NCI-H446 treated with DMSO at 0.1 percent for 48 hours (cell line): Measurements from ENCODE around the gene C2CD4C.
"Not testable (repeated sequence)": the region's sequence is repeated elsewhere in the genome, so short reads cannot be mapped to it uniquely, and the experiment has no call there.

Source experiments
- DNase-seq: peaks from one replicate; lab custom pipeline; 2025; lab: John Stamatoyannopoulos, UW

The C2CD4C gene

DNA sequence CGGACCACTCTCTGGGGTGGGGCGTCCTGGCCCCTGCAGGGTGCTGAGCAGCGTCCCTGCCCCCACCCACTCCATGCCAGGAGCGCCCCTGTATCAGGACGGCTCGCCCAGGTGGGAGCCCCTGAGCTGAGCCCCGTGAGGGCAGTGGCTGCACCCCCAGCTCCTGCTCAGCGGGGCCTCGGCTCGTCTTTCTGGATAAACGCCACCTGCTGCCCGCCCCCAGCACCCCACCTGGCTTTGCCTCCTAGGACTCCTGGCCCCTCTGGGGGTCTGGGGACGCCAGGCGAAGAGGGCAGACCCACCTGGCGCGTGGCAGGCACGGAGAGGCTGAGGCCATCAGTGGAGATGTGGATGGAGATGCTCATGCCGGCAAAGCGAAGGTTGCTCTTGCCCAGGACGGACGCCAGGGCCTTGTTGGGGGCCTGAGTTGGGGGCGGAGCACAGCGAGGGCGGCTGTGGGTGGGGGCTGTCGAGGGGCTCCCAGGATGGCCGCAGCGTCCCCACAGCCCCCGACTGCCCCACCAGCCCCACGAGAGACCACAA, 29.5 kb upstream of the C2CD4C start:
- DNase-seq: no peak

- DNase-seq: no peak
Observed at GRCh38 chr19:437041-437440, 28.1 kb upstream of the C2CD4C start.

DNA sequence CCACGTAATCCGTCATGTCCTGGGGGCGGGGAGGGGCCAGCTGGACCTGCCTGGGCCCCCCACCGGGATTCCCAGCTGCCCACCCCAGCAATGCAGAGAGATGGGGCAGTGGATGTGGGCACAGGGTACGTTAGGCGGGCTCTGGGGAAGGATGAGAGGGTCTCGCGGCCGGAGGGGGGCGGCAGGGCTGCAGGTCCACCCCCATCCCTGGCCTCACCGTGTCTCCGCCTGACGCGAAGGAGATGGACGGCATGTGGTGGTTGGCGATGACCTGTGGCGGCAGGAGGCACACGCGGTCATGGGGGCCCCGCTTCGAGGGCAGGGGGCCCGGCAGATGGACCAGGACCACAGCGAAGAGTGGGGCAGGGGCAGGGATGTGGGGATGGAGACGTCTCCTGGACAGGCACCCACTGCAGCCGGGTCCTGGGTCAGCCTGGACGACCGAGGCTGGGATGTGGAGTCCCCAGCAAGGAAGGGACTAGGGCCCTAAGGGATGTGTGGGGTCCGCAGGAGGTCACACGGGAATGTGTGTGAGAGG, 27.5 kb upstream of the C2CD4C start:
- no peak for DNase-seq

DNA sequence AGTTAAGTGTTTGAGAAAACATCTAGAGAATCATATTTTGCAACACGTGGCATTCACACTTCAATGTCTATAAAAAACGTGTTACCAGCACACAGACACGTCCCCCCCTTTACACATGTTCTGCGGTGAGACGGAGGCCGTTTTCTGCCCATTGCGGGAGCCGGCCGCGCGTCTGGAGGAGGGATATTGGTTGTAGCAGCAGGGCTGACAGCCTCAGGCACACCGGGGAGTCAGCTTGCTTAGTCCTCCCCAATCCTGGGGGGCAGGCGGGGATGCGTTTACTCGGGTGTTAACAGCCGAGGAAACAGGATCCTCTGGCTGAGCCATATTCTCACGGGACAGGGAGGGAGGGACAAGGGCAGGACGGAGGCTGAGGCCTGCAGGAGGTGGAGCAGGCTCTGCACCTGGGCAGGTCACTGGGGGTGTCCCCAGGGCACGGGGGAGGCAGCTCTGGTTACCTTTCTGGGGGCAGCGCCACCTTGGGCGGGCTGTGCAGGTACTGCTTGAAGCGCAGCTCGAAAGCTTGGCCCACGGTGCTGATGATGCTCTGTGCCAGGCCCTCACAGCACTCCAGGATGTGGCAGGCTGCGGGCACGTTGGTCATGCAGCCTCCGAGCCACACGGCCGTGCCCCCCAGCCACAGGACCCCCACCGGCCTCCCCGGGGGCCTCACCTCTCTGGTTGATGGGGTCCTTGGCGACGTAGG, 26.9 kb upstream of the C2CD4C start:
- no peak for DNase-seq

DNA sequence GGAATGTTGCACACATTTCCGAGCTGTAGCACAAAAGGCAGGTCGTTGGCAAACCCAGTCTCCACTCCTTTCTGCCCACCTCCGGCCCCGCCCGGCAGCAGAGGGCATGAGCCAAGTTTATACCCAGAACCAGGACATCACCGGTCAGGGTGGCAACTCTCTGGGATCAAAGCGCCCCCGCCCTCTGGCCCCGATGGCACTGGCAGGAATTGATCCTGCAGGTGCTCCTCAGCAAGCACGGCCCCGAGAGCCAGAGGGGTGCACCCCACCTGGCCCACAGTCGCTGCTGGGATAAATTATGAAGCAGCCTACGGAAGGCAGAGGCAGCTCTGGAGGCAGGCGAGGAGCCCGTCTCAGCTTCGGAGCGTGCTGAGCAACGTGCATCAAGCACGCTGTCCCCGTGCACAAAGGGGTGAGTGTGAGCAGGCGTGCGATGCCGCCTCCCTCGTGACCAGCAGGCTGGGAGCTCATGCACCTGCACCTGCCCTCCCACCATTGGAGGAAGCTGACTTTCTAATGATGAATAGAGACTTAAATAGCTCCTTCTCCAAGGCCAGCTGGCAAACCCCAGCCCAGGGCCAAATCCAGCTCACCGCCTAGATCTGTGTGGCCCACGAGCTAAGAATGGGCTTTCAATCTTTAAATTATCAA, 26.2 kb upstream of the C2CD4C start:
- no peak for DNase-seq

DNA sequence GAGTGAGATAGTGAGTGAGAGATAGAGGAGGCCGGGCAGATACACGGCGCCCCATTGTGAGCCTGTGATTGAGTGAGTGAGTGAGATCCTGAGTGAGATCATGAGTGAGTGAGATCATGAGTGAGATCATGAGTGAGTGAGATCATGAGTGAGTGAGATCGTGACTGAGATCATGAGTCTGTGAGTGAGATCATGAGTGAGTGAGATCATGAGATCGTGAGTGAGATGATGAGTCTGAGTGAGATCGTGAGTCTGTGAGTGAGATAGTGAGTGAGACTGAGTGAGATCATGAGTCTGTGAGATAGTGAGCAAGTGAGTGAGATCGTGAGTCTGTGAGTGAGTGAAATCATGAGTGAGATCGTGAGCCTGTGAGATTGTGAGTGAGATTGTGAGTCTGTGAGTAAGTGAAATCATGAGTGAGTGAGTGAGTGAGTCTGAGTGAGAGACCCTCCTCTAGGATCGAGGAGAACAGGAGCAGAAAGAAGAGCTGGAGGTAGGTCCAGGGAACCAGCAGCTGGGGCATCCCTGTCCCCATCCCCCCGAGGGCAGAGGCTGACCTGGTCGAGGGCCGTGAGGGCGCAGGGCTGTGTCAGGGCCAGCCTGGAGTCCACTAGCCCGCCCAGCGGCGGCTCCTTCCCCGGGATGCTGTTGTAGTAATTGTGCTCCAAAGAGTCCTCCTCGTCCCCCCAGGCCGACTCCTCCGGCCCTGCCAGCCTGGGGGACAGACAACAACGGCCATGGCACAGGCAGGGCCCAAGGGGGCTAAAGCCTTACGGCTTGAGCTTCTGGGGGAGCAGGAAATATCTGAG, 25.4 kb upstream of the C2CD4C start:
- no peak for DNase-seq

- no peak for DNase-seq
Observed at GRCh38 chr19:430701-431100, 21.8 kb upstream of the C2CD4C start.

- DNase-seq: no peak
Observed at GRCh38 chr19:428149-428548, 19.2 kb upstream of the C2CD4C start.

- not testable (repeated sequence) for DNase-seq
Observed at GRCh38 chr19:427675-428074, 18.7 kb upstream of the C2CD4C start.

- no peak for DNase-seq
Observed at GRCh38 chr19:426725-427445, 17.9 kb upstream of the C2CD4C start.

GRCh38 chr19:425056-425455, 16.1 kb upstream of the C2CD4C start:
- no peak for DNase-seq

DNA sequence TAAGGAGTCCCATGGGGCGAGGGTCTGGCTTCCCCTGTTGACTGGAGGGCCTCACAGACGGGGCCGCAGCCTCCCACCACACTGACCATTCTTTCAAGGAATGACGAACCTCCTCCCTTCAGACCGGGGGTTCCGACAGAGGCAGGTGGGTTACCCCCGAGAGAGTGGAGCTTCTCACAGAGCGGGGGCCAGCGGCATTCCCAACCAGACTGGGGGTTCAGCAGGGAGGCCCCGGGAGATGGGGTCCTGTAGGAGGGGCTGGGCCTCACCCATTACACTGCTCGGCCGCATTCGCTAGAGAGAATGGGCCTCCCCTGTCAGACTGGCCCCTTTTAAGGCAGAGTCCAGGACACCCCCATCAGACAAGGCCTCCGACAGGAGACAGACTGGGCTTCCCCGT, 15.6 kb upstream of the C2CD4C start:
- no peak for DNase-seq

DNA sequence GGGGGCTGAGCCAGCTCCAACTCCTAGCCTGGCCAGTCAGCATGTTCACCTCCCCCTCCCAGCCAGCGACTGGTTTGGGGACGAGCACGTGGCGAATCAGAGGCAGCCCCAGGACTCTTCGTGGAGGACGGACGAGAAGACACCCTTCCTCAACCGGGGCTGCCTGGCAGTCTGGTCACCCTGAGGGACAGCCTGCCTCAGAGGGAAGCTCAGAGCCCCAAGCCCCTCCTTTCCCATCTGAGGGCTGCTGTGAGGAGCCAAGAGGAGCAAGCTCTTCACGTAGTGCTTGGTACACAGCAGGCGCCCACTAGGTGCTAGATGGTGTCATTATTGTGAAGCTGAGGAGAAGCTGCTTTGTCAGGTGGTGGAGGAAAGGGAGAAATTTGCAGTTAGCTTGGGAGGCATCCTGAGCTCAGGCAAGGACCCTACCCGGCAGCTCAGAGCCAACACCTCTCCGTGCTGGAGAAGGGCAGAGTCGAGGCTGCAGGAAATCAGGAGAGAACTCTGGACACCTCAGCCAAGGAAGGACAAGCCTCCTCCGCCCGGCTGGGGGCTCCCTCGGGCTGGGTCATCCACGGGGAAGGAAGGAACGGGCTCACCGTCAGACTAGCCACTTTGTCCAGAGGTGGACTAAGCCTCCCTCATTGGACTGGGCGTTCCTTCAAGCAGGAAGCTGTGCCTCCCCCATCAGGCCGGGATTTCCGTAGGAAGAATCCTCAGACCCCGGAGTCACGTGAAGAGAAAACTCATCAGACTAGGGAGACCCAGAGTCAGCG, 14.9 kb upstream of the C2CD4C start:
- no peak for DNase-seq

- not testable (repeated sequence) for DNase-seq
Observed at GRCh38 chr19:422917-423226, 13.9 kb upstream of the C2CD4C start.

- DNase-seq: no peak
Observed at GRCh38 chr19:422213-422916, 13.4 kb upstream of the C2CD4C start.

- no peak for DNase-seq
Observed at GRCh38 chr19:419721-420515, 11.0 kb upstream of the C2CD4C start.

- no peak for DNase-seq
Observed at GRCh38 chr19:418761-419671, 10.1 kb upstream of the C2CD4C start.

DNA sequence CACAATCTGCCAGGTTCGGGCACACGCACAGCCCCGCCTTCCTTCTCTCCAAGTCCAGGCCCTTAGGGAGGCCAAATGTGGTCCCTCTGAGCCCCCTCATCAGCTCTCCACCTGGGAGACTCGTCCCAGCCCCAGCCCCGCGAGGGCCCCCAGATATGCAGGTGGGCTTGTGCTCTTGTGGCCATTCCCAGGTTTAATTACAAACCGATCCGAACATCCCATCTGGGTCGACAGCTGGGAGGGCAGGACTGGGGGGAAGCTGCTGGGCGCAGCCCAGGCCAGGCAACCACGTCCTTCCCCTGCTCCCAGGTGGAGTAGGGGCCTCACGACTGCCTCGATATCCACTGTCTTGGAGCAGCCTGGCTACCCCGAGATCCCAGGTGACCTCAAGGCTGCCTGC, 7.5 kb upstream of the C2CD4C start:
- DNase-seq: no peak

DNA sequence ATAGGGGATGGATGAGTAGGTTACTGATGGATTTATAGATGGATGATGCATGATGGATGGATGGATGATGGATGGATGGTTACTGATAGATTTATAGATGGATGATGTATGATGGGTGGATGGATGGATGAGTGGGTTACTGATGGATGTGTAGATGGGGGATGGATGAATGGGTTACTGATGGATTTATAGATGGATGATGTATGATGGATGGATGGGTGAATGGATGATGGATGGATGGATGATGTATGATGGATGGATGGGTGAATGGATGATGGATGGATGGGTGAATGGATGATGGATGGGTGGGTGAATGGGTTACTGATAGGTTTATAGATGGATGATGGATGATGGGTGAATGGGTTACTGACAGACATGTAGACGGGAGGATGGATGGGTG, 6.3 kb upstream of the C2CD4C start:
- no peak for DNase-seq
